ENCODE data around the gene RANBP1.

The RANBP1 gene

GRCh38 chr22:20138868-20139267 is 23.0 kb downstream of the RANBP1 start:
- DNase-seq, result no peak

GRCh38 chr22:20139391-20140106 is 23.6 kb downstream of the RANBP1 start:
- no peak for DNase-seq

- DNase-seq, result no peak
Observed at GRCh38 chr22:20140107-20140445, 24.2 kb downstream of the RANBP1 start.

- DNase-seq, result no peak
Observed at GRCh38 chr22:20140521-20140964, 24.6 kb downstream of the RANBP1 start.

- no peak for DNase-seq
Observed at GRCh38 chr22:20141186-20142077, 25.5 kb downstream of the RANBP1 start.

GRCh38 chr22:20142711-20143621 is 27.1 kb downstream of the RANBP1 start:
- DNase-seq, result no peak

- DNase-seq, result no peak
Observed at GRCh38 chr22:20143883-20144665, 28.2 kb downstream of the RANBP1 start.

- DNase-seq, result no peak
Observed at GRCh38 chr22:20145206-20145831, 29.4 kb downstream of the RANBP1 start.

- no peak for DNase-seq
Observed at GRCh38 chr22:20145832-20146223, 29.9 kb downstream of the RANBP1 start.

- no peak for DNase-seq
Observed at GRCh38 chr22:20146777-20147176, 30.9 kb downstream of the RANBP1 start.

GRCh38 chr22:20147237-20147988 is 31.5 kb downstream of the RANBP1 start:
- DNase-seq, result no peak

GRCh38 chr22:20148414-20148813 is 32.5 kb downstream of the RANBP1 start:
- DNase-seq, result no peak

GRCh38 chr22:20149257-20150250 is 33.6 kb downstream of the RANBP1 start:
- DNase-seq, result peak; percentile 29

GRCh38 chr22:20150381-20151275 is 34.7 kb downstream of the RANBP1 start, which contains the start of gene CCDC188:
CCDC188 (minus strand) TSS chr22:20151055; CDS start chr22:20150986, 69 bp downstream.
- no peak for DNase-seq

GRCh38 chr22:20151276-20151588 is 35.3 kb downstream of the RANBP1 start:
- no peak for DNase-seq

GRCh38 chr22:20152464-20152890 is 36.6 kb downstream of the RANBP1 start:
- no peak for DNase-seq

- DNase-seq, result no peak
Observed at GRCh38 chr22:20153945-20154344, 38.0 kb downstream of the RANBP1 start.

GRCh38 chr22:20154602-20155187 is 38.8 kb downstream of the RANBP1 start:
- DNase-seq, result peak; percentile 57
